HFF-Myc (cell line): ENCODE data around the gene CCL20.

Source experiments
- DNase-seq: peaks from one replicate; pipeline ENCODE4 v3.0.0-alpha.2; 2011; ENCODE audit warnings: low read depth; ENCODE audit errors: extremely low read depth
- H3K4me3 ChIP-seq: replicated peaks from 2 replicates; pipeline ENCODE4 v1.5.1; 2011; ENCODE audit warnings: low read depth, mild to moderate bottlenecking, control low read depth, low read length
- CTCF ChIP-seq: IDR thresholded peaks from 2 replicates; pipeline ENCODE4 v1.5.1; 2012; ENCODE audit warnings: mild to moderate bottlenecking, low read depth, low read length, control low read depth; ENCODE audit errors: missing control alignments

CCL20 gene, protein sequence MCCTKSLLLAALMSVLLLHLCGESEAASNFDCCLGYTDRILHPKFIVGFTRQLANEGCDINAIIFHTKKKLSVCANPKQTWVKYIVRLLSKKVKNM

GRCh38 chr2:227813562-227814353 is at the start of gene CCL20:
Gene CCL20 (plus strand): TSS chr2:227813842. CDS start chr2:227813912, 70 bp downstream.
- no peak for DNase-seq
- no peak within 1 kb of the TSS for H3K4me3 ChIP-seq
- no peak for TF ChIP-seq CTCF

DNA sequence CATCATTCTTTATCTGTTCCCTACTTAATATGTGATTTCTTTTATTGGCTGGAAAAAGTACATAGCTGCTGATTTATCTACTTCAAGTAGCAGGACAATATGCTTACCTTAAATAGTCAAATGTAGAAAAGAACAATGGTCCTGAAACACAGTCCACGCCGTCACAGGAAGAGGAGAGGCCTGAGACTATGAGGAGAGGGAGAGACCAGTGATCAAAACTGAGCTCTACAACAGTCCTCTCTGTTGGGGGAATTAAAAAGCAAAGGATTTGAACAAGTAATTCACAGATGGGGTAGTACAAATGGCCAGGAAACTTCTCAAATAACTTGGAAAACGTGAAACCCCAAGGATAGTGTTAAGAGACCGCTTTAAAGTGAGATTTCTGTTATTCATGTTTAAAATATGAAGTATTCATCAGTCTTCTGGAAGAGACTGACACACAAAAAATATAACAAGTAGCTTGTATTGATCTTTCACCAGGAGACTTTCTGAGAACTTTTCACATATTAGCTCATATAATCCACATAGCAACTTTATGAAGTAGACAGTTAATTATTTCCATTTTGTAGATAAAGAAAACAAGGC is 47.8 kb upstream of the CCL20 start:
- TF ChIP-seq CTCF, result no peak
- DNase-seq, result no peak
- H3K4me3 ChIP-seq, result no peak overlapping the region

- TF ChIP-seq CTCF, result peak; percentile 83
- peak; percentile 44 for DNase-seq
- H3K4me3 ChIP-seq, result no peak overlapping the region
These were observed 47.2 kb upstream of the CCL20 start for GRCh38 chr2:227766373-227766883.

GRCh38 chr2:227767830-227768229 is 45.8 kb upstream of the CCL20 start:
- H3K4me3 ChIP-seq, result no peak overlapping the region
- no peak for TF ChIP-seq CTCF
- DNase-seq, result no peak

DNA sequence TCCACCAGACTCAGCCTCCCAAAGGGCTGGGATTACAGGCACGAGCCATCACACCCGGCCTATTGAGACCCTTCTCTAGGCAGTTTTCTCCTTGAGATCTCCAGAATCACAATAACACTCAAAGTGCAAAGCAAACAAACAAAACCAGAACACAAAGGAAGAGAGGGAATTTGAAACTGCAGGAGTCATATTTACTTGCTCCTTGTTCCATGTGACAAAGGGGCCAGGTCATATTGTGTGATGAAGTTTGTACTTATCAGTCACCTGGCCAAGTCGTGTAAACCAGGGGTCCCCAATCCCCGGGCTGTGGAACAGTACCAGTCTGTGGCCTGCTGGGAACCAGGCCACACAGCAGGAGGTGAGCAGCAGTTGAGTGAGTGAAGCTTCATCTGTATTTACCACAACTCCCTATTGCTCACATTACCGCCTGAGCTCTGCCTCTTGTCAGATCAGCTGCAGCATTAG is 41.4 kb upstream of the CCL20 start:
- no peak for TF ChIP-seq CTCF
- no peak for DNase-seq
- no peak overlapping the region for H3K4me3 ChIP-seq

GRCh38 chr2:227772932-227773331 is 40.7 kb upstream of the CCL20 start:
- H3K4me3 ChIP-seq, result no peak overlapping the region
- no peak for TF ChIP-seq CTCF
- no peak for DNase-seq
